PC-3 (cell line): ENCODE data around the gene PLCL1.
"Not testable (repeated sequence)": the region's sequence is repeated elsewhere in the genome, so short reads cannot be mapped to it uniquely, and the experiment has no call there.

Experiments used
- EZH2 ChIP-seq: fragments of 300-600 bp; sonication (generic); IDR thresholded peaks from one replicate; pipeline ENCODE4 v1.6.1; 2017; ENCODE audit warnings: antibody characterized with exemption, mild to moderate bottlenecking, low read length; ENCODE audit not compliant: unreplicated experiment
- EZH2phosphoT487 ChIP-seq: fragments of 300-600 bp; sonication (generic); IDR thresholded peaks from 2 replicates; pipeline ENCODE4 v1.6.1; 2018; ENCODE audit warnings: mild to moderate bottlenecking, antibody characterized with exemption, low read length, borderline replicate concordance
- TF ChIP-seq, protein P1 (sequence below): fragments of 300-600 bp; sonication (generic); conservative IDR thresholded peaks from 2 replicates; pipeline ENCODE4 v1.5.1; 2017; ENCODE audit warnings: antibody characterized with exemption, low read depth, mild to moderate bottlenecking, low read length

- TF ChIP-seq, protein P1, sequence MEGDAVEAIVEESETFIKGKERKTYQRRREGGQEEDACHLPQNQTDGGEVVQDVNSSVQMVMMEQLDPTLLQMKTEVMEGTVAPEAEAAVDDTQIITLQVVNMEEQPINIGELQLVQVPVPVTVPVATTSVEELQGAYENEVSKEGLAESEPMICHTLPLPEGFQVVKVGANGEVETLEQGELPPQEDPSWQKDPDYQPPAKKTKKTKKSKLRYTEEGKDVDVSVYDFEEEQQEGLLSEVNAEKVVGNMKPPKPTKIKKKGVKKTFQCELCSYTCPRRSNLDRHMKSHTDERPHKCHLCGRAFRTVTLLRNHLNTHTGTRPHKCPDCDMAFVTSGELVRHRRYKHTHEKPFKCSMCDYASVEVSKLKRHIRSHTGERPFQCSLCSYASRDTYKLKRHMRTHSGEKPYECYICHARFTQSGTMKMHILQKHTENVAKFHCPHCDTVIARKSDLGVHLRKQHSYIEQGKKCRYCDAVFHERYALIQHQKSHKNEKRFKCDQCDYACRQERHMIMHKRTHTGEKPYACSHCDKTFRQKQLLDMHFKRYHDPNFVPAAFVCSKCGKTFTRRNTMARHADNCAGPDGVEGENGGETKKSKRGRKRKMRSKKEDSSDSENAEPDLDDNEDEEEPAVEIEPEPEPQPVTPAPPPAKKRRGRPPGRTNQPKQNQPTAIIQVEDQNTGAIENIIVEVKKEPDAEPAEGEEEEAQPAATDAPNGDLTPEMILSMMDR = not testable (repeated sequence)
- not testable (repeated sequence) for TF ChIP-seq EZH2, EZH2phosphoT487
These were observed 30.4 kb downstream of the PLCL1 start for GRCh38 chr2:197834771-197835170.
